T1000 (cell line): ENCODE measurements around the gene INHA.

Experiments
- DNase-seq: peaks from one replicate; lab custom pipeline; 2025; ENCODE audit warnings: mixed read lengths; lab: John Stamatoyannopoulos, UW

INHA gene

GRCh38 chr2:219559156-219559915 lies 12.8 kb upstream of the INHA start:
- DNase-seq = no peak

DNA sequence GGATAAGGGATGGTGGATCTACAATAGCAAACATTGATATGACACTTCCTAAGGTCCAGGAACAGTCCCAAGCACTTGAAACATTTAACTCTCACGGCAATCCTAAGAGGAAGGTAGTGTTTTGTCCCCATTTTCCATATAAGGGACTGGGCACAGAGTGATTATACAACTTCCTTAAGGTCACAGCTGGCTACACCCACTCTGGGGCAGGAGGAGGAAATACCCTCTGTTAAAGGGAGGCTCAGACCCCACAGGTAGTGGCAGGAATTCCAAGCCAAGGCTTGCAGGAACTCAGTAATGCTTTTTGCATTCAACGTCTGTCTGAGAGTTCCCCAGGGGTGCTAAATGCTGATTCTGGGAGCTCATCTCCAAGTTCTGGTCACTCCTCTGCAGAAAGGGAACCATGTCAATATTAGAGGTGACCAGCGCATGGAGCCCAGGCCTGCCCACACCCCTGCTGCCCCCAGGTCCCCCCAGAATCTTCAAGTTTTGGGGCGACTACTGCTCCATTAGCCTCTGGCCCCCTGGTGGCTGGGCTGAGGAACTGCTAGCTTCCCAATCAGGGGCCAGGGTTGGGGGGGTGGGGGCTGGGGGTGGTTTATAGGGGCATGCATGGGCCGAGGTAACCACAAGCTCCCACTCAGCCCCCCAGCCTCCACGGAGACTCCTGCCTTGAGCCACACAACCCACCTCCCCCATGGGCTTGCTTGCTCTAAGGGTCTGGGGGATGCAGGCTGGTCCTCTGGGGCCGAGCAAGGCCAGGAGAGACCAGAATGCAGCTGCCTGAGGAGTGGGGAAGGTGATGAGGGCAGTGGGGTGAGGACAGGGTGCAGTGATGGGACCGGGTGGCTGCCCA lies 11.8 kb upstream of the INHA start:
- DNase-seq = no peak

DNA sequence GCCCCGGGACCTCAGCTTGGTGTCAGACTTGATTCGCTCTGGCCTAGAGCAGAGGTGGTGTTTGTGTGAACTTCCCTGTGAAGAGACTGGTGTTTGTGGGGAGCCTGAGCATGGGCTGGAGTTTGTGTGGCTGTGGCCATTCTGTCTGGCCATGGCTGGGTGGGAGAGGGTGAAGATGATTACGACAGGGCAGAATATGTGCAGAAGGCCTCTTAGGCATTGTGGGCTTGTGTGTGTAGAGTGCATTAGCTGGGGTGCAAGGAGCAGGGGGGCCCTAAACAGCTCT lies 11.3 kb upstream of the INHA start:
- DNase-seq = no peak

DNA sequence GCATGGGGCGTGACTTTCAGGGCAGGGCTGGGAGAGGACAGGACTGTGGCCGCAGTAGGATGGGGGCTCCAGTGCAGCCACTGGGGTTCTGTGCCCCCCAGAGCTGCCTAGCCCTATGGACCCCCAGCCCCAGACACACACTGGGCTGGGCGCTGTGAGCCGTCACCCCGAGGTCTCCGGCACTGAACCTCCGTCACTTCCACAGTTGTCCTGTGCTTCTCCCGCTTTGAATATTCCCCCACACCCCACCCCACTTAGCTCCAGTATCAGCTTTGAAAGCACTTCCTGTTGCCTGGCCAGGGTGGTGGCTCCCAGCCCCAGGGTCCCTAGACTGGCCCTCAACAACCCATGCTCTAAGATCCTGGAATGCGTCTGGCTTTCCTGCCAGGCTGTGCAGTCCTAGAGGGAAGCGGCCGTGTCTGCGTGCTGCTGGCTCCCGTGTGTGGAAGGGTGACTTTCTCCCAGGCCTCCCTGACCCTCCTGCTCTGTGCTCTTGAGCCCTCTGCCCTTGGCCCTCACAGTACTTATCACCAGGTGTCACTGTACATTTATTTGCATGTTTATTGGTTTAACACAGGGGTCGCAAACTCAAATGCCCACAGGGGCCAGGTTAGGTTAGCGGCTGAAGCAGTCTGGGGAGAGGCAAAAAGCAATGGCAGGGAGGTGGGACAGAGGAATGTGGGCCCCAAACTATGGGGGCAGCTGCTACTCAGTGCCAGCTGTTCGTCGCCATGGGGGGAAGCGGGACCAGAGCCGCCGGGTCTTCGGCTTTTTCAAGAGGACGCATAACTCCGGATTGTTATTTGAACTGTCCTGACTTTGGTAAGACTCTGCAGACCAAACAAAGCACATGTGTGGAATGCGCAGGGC lies 10.7 kb upstream of the INHA start:
- DNase-seq = no peak

GRCh38 chr2:219562049-219563020 lies 9.8 kb upstream of the INHA start:
- no peak for DNase-seq

- DNase-seq = no peak
Measured at GRCh38 chr2:219563271-219563928, 8.7 kb upstream of the INHA start.

- no peak for DNase-seq
Measured at GRCh38 chr2:219565130-219566080, 6.7 kb upstream of the INHA start.

- no peak for DNase-seq
Measured at GRCh38 chr2:219566640-219567039, 5.5 kb upstream of the INHA start.

DNA sequence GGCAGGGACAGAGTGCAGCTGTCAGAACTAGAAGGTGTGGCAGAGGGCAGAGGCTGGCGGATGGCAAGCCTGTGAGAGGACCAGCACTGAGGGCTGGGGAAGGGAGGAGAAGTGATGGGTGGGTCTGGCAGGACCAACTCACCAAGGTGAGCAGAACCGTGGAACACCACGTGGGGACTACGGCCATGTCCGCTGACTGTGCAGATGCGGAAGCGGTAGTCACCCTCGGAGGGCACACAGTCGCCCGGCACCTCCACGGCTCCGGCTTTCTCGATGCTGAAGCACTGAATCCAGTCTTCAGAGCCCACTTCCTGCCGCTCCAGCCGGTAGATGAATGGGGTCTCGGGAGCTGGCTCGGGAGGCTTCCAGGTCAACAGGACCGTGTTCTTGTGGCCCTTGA lies 5.0 kb upstream of the INHA start:
- no peak for DNase-seq

DNA sequence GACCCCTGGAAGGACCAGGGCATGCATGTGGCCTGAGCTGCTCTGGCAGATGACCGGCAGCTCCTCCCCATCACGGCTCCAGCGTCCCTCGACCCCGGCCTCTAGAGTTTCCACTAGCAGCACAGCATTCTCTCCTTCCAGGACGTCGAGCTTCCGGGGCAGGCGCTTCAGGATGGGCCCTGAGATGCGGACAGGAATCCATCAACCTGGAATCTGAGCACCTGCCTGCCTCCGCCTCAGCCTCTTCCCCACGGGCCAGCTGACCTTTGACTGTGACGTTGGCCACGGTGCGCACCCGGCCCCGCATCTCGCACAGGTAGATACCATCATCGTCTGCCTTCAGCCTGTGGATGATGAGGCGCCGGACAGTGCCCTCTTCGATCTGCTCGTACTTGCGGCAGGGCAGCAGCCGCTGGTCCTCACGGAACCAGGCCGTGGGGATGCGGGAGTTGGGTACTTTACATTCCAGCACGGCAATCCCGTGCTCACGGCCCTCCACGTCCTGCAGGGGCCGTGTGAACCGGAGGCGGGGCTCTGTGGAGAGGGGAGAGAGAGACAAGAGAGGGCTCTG lies 4.2 kb upstream of the INHA start:
- no peak for DNase-seq

DNA sequence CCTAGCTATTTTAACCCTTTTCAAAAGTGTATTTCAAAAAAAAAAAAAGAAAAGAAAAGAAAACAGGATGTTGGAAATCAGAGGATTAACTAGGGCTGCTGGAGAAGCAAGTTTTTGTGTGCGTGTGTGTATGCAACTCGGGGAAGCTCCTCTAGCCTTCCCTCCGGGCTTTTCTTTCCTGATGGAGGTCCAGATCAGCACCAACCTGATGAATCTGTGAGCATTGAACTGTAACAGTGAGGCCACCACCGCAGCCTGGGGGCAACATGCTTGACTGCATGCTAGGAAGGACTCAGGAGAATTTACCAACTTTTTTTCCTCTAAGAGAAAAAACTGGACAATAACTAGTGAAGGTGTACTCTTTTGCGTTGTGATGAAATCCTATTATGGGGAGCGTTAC lies 3.1 kb upstream of the INHA start:
- no peak for DNase-seq

- DNase-seq = no peak
Measured at GRCh38 chr2:219569635-219570034, 2.5 kb upstream of the INHA start.

- no peak for DNase-seq
Measured at GRCh38 chr2:219570194-219570923, 1.8 kb upstream of the INHA start.

- DNase-seq = no peak
Measured at GRCh38 chr2:219570924-219571310, 1.2 kb upstream of the INHA start.

DNA sequence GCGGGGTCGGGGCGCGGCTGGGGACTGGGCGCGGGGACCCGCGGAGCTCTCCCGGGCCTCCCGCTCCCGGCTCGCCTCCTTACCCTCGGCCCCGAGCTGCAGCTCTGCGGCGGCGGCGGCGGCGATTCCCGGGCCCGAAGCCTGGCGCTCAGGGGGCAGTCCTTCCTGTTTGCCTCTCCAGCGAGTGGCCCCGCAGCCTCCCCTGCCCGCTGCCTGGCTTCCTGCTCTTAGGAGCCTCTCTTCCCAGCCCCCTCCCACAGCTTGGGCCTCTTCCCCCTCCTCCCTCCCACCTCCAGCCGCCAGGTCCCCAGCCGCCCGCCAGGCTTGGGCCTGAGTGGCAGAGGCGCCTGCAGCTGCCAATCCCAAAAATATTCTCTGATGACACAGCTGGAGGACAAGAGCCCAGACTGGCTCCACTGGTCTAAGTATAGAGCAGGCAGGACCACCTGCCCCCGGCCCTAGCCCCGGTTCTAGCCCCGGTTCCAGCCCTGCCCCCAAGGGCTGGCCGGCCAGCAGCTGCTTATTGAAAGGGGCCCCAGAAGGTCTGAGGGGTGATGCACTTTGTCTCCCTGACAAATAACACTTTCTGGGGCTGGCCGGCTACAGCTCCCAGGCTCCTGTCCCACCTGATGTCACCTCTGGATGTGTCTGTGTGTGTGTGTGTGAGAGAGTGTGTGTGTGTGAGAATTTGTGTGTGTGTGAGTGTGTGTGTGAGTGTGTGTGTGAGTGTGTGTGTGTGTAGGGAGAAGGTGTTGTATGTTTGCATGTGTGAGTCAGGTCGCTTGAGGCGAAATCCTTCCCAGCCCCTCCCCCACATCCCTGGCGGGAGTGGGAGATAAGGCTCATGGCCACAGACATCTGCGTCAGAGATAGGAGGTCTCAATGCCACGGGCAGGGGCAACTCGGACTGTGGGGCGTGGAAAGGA lies 536 bp upstream of the INHA start, which contains the start of gene OBSL1:
TSS of gene OBSL1 (minus strand) at position 229 of the 926 bp plus-strand sequence. CDS start 307 bp downstream, outside the sequence.
- peak; percentile 19 for DNase-seq

DNA sequence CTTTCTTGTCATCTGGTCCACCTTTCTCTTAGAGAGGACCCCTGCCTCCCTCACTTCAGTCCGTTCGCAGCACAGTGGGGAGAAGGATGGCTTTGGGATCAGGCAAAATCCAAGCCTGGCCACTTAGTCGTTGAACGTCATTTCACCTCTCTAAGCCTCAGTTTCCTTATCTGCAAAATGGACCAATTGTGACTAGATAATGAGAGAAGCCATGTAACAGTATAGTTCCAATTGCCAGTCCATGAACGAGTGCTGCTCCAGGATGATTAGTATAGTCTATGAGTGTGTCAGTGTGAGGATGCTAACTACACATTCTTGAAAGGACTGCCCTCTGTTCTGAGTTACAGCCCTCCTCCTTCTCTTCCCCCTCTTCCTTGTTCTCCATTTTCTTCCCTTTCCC lies 1.1 kb downstream of the INHA start:
- DNase-seq = no peak
